ENCODE results near the gene S100A13.

- TF ChIP-seq POLR2A (IDR thresholded peaks at IDR 0.05; ENCODE audit: low read depth, low read length) (no peak), POLR2AphosphoS5 (IDR thresholded peaks at IDR 0.05; ENCODE audit: low read depth, low read length) (no peak)
Measured at GRCh38 chr1:153578490-153578889, 48.8 kb downstream of the S100A13 start.
